GM12801 (cell line): ENCODE results near the gene GPATCH11.

ENCODE experiments used
- TF ChIP-seq, protein P1 (sequence below): IDR thresholded peaks from one replicate; pipeline ENCODE4 v1.5.1; 2011; ENCODE audit warnings: control low read depth; ENCODE audit not compliant: insufficient read length; ENCODE audit errors: extremely low read depth

Gene GPATCH11

DNA sequence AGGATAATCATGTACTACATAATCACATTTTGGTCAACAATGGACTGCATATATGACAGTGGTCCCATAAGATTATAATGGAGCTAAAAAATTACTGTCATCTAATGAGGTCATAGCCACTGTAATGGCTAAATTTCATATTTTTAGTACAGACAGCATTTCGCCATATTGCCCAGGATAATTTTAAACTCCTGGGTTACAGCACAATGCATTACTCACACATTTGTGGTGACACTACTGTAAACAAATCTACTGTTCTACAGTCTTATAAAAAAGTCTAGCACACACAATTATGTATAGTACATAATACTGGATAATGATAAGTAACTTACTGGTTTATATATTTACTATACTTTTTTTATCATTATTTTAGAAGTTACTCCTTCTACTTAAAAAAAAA is 59.7 kb downstream of the GPATCH11 start:
- TF ChIP-seq, protein P1, sequence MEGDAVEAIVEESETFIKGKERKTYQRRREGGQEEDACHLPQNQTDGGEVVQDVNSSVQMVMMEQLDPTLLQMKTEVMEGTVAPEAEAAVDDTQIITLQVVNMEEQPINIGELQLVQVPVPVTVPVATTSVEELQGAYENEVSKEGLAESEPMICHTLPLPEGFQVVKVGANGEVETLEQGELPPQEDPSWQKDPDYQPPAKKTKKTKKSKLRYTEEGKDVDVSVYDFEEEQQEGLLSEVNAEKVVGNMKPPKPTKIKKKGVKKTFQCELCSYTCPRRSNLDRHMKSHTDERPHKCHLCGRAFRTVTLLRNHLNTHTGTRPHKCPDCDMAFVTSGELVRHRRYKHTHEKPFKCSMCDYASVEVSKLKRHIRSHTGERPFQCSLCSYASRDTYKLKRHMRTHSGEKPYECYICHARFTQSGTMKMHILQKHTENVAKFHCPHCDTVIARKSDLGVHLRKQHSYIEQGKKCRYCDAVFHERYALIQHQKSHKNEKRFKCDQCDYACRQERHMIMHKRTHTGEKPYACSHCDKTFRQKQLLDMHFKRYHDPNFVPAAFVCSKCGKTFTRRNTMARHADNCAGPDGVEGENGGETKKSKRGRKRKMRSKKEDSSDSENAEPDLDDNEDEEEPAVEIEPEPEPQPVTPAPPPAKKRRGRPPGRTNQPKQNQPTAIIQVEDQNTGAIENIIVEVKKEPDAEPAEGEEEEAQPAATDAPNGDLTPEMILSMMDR, result no peak

DNA sequence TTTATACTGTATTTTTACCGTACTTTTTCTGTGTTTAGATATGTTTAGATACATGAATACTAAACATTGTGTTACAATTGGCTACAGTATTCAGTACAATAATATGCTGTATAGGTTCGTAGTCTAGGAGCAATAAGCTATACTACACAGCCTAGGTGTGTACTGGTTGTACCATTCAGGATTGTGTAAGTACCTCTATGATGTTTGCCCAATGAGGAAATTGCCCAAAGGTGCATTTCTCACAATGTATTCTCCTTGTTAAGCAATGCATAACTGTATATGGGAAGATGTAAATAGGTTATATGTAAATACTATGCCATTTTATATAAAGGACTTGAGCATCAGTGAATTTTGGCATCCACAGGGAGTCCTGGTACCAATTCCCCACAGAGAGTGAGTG is 61.7 kb downstream of the GPATCH11 start:
- TF ChIP-seq, protein P1, result no peak

DNA sequence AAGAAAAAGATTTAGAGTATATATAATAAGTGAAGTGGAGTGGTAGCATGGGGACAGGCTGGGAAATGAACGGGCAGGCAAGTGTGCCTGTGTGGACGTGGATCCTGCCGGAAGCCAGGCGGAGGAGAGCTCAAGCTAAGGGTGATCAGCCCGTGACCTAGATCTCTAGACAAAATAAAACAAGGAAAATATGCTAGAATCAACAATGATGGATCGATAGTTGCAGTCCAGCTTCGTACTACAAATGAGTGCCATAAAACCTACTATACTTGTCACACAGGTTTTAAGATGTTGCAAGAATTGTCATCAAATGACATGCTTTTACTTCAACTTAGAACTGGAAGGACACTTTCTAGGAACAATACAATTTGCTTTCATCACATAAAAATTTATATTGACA is 64.0 kb downstream of the GPATCH11 start:
- TF ChIP-seq, protein P1, result no peak
